Panc1 (cell line): Measurements from ENCODE around the gene BRAF. TPM values are rescaled to one million over a fixed set of nuclear protein-coding genes. Genes with fewer than 3 reads are reported as not detected.

ENCODE experiments used
- total RNA-seq: library from RNA; stranded (reverse); gene quantifications from one replicate; pipeline ENCODE4 v1.2.1, GENCODE V29; 2021; ENCODE audit not compliant: unreplicated experiment

Gene BRAF
- total RNA-seq, 1 experiment from 2014 or later: 26.3 TPM

Other genes with a start within 250 kb of the BRAF start
- gene NDUFB2, start 228.2 kb downstream of the BRAF start, total RNA-seq: 246 TPM
- 68.8 TPM for gene MRPS33, start 90.0 kb upstream of the BRAF start, total RNA-seq
- 0.39 TPM for gene TMEM178B, start 149.1 kb upstream of the BRAF start, total RNA-seq